ENCODE data around the gene CD84. TPM values are rescaled to one million over a fixed set of nuclear protein-coding genes. Genes with fewer than 3 reads are reported as not detected.
A peak's percentile ranks its signal among the peaks of the same experiment; 100 is the strongest.
"Not testable (repeated sequence)": the region's sequence is repeated elsewhere in the genome, so short reads cannot be mapped to it uniquely, and the experiment has no call there.

Gene CD84
- total RNA-seq, 4 donors from 2014 or later = 2.4 to 12.0 (median 6.2) TPM

GRCh38 chr1:160588468-160588867 is 9.2 kb upstream of the CD84 start:
- DNase-seq (ENCODE audit: low spot score in 2 of 2) = no peak
- WGBS, 2 donors = 84 to 86% methylated on average over 6 of the region's 6 CpGs
- Histone ChIP-seq H3K36me3 (no peaks in the 10 kb centered on the region), H3K4me3 (no peak overlapping the region), H3K27me3 (no peaks in the 10 kb centered on the region), H3K27ac (no peak overlapping the region), H3K9me3 (peaks cover 0 to 4% (median 0%) of the 10 kb centered on the region in 4 donors), H3K4me1 (no peaks in the 10 kb centered on the region)
- no peak for TF ChIP-seq EP300 (IDR thresholded peaks at IDR 0.05)
- TF ChIP-seq CTCF (IDR thresholded peaks at IDR 0.05) = no peak
- no peak for TF ChIP-seq POLR2A (IDR thresholded peaks at IDR 0.05)

GRCh38 chr1:160584784-160585183 is 5.5 kb upstream of the CD84 start:
- WGBS, 2 donors = 39 to 61% methylated on average over 1 of the region's 1 CpG
- Histone ChIP-seq H3K9me3 (peaks cover 0 to 7% (median 0%) of the 10 kb centered on the region in 4 donors), H3K36me3 (no peaks in the 10 kb centered on the region), H3K27ac (no peak overlapping the region), H3K27me3 (no peaks in the 10 kb centered on the region), H3K4me1 (no peaks in the 10 kb centered on the region), H3K4me3 (no peak overlapping the region)
- TF ChIP-seq POLR2A (IDR thresholded peaks at IDR 0.05) = no peak
- TF ChIP-seq CTCF (IDR thresholded peaks at IDR 0.05) = no peak
- TF ChIP-seq EP300 (IDR thresholded peaks at IDR 0.05) = no peak
- no peak for DNase-seq (ENCODE audit: low spot score in 2 of 2)

GRCh38 chr1:160582976-160583375 is 3.7 kb upstream of the CD84 start:
- H3K27me3 ChIP-seq; H3K4me1 ChIP-seq; H3K4me3 ChIP-seq; H3K27ac ChIP-seq; H3K36me3 ChIP-seq; H3K9me3 ChIP-seq; DNase-seq (ENCODE audit: low spot score in 2 of 2): not testable (repeated sequence)
- WGBS, 2 donors = 90 to 91% methylated on average over 2 of the region's 2 CpGs

GRCh38 chr1:160581961-160582360 is 2.7 kb upstream of the CD84 start:
- no peak for DNase-seq (ENCODE audit: low spot score in 2 of 2)
- H3K4me3 ChIP-seq = no peak overlapping the region
- no peak overlapping the region for H3K27ac ChIP-seq
- H3K36me3 ChIP-seq = no peaks in the 10 kb centered on the region
- WGBS, 2 donors = 69 to 74% methylated on average over 2 of the region's 2 CpGs
- no peaks in the 10 kb centered on the region for H3K27me3 ChIP-seq
- TF ChIP-seq EP300 (IDR thresholded peaks at IDR 0.05) (no peak), CTCF (IDR thresholded peaks at IDR 0.05) (no peak), POLR2A (IDR thresholded peaks at IDR 0.05) (no peak)
- no peaks in the 10 kb centered on the region for H3K4me1 ChIP-seq
- peaks cover 0 to 7% (median 0%) of the 10 kb centered on the region in 4 donors for H3K9me3 ChIP-seq

GRCh38 chr1:160580221-160580812 is 1.0 kb upstream of the CD84 start:
- peaks cover 0 to 6% (median 0%) of the 10 kb centered on the region in 4 donors for H3K4me1 ChIP-seq
- peaks cover 0 to 7% (median 0%) of the 10 kb centered on the region in 4 donors for H3K9me3 ChIP-seq
- TF ChIP-seq CTCF (IDR thresholded peaks at IDR 0.05) (no peak), POLR2A (IDR thresholded peaks at IDR 0.05) (no peak), EP300 (IDR thresholded peaks at IDR 0.05) (no peak)
- no peaks in the 10 kb centered on the region for H3K27me3 ChIP-seq
- WGBS, 2 donors = 60 to 76% methylated on average over 1 of the region's 1 CpG
- H3K27ac ChIP-seq = peak overlapping the region in 1 of 4 donors; percentile 19
- H3K4me3 ChIP-seq = no peak overlapping the region
- DNase-seq (ENCODE audit: low spot score in 2 of 2) = no peak
- no peaks in the 10 kb centered on the region for H3K36me3 ChIP-seq
